Muscle of back (tissue), 11 donors: ENCODE measurements around the gene CZIB. TPM values are rescaled to one million over a fixed set of nuclear protein-coding genes. Genes with fewer than 3 reads are reported as not detected.
"Not testable (repeated sequence)": the region's sequence is repeated elsewhere in the genome, so short reads cannot be mapped to it uniquely, and the experiment has no call there.

Source experiments
- DNase-seq, 3 donors: peaks; one replicate each; pipeline versions ENCODE4 v3.0.0 to v3.0.0-alpha.2; 2013
- polyA plus RNA-seq, 10 donors: library from polyadenylated mRNA; unstranded; fragments of 120-200 nt; gene quantifications; one replicate each; pipeline ENCODE4 v1.2.1, GENCODE V29; 2013; ENCODE audit not compliant: insufficient read length in 10 of 10

Gene CZIB
- polyA plus RNA-seq, 10 donors = 51.7 to 86.1 (median 61.8) TPM

DNA sequence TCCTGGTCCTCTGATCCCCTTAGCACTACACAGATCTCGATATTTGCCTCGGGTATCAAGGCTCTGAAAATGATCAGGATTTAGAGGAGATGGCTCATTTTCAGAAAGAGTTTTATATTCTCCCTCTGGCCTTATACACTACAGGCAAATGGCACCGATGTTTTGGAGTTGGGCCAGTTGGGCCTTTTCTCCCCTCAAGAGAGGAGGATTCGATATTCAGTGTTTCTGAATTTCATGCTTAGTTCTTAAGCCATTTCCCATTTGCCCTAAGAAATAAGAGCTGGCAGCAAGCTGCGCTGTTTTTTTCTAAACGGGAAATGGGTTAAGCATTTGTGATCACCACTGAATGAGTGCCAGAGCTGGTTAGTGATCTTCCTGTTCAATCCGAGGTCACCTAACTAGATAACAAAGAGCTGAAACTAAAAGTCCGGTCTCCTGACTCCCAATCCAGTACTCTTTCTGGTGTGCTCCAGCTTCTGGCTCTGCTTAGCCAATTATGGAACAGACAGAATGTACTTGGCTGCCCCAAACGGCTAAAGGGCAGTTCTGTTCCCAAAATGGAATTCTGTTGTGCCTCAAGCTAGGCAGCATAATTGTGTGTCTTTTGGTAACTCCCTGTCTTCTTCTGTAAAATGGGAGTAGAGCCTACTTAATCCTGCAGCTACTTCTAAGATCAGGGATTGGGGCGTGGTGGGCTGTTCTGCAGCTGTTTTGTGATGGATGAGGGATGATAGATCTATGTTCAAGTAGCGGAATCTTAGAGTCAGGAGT lies 25.0 kb downstream of the CZIB start:
- no peak for DNase-seq

GRCh38 chr1:53190210-53190611 lies 30.2 kb downstream of the CZIB start:
- DNase-seq = no peak

- no peak for DNase-seq
These were observed 31.4 kb downstream of the CZIB start for GRCh38 chr1:53189061-53189460.

GRCh38 chr1:53188099-53188498 lies 32.3 kb downstream of the CZIB start:
- DNase-seq = no peak

GRCh38 chr1:53187401-53187800 lies 33.0 kb downstream of the CZIB start:
- no peak for DNase-seq

- DNase-seq = no peak
These were observed 33.9 kb downstream of the CZIB start for GRCh38 chr1:53186533-53186932.

GRCh38 chr1:53185955-53186297 lies 34.5 kb downstream of the CZIB start:
- DNase-seq = not testable (repeated sequence)

DNA sequence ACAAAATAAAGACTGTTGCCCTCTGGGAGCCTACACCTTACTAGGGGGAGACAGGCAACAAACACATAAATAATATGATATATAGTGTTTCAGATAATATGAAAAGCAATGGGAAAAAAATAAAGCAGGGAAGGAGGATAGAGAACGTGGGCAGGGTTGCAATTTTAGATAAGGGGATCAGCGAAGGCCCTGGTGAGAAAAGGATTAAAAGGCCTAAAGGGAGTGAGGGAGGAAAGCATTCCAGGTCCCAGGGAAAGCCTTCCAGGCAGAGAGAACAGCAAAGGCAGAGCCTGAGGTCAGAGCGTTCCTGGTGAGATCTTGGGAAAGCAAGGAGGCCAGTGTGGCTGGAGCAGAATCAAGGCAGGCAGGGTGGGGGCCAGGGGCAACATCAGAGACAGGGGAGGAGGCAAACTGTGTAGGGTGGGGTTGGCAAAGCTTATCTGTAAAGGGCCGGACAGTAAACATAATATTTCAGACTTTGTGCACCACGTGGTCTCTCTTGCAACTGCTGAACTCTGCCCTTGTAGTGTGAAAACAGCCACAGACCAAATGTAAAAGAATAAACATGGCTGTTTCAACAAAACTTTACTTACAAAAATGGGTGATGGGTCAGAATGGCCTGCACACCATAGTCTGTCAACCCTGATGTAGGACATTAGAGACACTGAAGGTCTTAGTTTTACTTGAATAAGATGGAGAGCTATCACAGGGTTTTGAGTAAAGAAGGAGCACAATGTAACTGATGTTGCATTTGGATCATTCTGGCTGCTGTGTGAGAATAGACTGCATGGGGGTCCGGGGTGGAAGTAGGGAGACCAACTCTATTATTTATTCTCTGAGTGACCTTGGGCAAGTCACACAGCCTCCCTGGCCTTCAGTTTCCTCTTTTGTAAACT lies 37.1 kb downstream of the CZIB start:
- DNase-seq = peak in 1 of 3 donors; percentile 26

GRCh38 chr1:53182716-53183094 lies 37.7 kb downstream of the CZIB start:
- no peak for DNase-seq

DNA sequence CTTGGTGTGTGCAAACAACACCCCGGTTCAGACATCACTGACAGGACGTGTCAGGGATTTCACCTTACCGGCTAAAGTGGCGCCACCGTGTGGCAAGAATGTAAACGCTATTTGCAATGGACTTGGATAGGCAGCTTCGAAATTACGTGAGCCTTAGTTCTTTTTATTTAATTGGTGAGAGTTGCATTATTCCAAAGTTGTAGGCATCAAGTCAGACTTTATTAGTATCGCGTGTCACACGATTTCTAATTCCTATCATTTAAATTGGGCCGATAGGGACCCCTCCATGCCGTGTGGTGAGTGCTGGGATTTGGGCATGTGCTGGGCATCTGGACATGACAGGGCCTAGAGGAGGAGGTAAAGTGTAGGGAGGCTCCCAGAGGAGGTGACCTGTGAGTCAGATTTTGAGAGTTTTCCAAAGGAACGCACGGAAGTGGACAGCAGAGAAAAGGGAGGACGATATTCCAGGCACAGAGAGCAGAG lies 38.3 kb downstream of the CZIB start:
- DNase-seq = peak; percentile 69 to 85 (median 81)

DNA sequence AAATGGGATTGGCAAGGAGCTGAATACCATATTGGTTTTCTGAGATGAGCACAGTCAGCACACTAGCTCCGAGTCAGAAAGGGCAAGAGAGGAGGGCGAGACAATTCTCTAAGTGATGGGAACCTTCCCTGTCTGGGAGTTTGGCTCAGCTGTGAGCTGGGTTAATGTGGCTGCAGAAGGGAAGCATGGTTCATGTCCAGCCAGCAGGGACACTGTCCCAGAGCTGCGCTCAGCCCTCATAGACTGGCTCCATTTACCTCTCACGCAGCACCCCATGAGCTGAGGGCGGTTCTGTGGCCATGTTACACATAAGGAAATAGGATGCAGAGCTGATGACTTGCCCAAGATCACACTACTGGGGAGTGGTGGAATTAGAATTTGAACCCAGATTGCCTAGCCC lies 39.5 kb downstream of the CZIB start:
- DNase-seq = no peak

GRCh38 chr1:53180226-53180625 lies 40.2 kb downstream of the CZIB start:
- no peak for DNase-seq

DNA sequence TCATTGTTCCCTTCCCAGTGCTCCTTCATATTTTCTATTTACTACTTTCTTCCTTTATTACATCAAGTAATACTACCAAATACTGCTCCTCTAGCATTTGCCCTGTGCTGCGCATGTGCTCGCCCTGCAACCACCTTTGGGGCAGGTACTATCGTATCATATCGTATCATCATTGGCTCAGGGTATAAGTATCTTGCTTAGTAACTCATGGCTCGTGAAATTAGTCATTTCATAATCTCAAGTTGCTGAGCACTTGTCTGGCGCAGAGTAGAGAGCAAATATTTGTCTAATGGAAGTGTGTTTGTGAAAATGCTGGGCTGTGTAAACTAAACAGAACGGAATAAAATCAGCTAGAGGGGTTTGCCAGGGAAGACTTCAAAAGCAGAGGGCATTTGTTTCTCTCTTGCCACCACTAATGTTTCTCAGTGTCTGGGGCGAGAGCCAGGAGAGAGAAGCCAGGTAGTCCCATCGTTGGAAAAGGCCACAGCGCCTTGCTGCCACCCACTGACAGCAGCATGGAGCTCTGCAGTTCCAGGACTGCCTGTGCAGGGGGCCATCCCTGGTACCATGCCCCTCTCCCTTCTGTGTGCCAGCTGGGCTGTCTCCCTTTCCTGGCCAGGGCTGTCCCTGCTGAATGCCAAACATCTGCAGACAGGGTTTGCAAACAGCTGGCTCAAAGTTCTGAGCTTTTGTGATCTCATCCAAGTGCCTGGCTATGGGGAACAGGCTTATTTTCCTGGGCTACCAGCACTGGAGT lies 43.8 kb downstream of the CZIB start:
- peak in 2 of 3 donors; percentile 29 to 59 for DNase-seq

GRCh38 chr1:53174971-53175913 lies 45.2 kb downstream of the CZIB start:
- DNase-seq = no peak

DNA sequence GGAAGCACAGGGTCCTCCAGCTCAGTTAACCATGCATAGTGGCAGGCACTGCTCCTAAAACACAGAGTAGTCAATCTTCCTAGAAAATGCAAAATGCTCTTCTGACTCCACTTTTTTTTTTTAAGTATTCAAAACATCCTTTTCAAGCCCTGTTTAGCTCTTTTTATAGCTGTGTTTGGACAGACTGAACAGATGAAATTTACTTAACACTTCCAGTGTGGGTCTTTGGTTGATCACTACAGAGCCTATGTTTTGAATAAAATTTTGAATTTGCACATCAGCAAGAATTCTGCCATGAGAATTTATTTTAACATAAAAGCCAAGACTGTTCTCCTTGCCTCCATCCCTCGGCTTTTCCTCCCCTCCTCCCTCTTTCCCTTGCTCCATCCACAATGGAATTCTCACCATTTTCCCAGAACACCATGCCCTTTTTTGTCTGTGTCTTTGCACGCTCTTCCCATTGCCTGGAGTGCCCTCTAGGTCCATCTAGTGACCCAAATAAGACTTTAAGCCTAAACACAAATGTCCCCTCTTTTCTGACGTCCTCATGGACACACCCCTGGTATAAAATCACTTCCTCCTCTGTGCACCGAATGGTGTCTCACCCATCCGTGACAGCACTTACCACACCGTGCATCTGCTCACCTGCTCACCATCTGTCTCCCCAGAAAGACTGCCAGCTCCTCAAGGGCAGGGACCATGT lies 47.9 kb downstream of the CZIB start:
- peak in 1 of 3 donors; percentile 33 for DNase-seq

DNA sequence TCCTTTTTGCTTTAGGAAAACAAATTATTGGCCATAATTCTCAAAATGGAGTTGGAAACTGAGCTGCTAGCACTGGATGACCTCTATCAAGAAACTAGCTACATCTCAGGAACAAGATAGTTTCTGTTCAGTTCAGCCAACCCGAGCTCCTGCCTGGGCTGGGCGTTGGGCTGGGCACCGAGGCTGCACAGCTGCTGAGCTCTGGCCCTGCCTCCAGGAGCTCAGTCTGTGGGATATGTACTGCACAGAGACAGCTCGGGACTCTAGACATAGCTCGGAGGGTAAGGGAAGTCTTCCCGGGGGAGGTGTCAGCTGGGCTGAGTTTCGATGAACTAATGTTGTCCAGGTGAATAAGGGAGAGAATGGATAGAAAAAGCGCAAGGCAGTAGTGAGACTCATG lies 53.5 kb downstream of the CZIB start:
- peak in 1 of 3 donors; percentile 33 for DNase-seq

DNA sequence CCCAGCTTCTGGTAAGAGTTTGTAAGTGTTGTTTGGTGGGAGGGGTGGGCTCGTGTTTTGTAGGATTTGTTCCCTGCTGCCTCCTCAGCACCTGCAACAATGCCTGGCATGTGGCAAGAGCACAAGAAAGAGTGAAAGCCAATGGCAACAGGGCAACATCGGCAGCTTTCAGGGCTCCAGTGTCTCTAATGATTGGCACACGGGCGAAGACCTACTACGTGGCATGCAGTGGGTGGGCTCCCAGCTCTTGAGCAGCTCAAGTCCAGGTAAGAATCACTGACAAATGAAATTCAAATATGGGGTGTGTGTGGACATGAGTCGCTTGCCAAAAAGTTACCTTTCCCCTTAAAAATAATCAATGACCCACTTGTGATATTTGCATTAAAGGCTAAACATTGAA lies 54.1 kb downstream of the CZIB start:
- DNase-seq = no peak

DNA sequence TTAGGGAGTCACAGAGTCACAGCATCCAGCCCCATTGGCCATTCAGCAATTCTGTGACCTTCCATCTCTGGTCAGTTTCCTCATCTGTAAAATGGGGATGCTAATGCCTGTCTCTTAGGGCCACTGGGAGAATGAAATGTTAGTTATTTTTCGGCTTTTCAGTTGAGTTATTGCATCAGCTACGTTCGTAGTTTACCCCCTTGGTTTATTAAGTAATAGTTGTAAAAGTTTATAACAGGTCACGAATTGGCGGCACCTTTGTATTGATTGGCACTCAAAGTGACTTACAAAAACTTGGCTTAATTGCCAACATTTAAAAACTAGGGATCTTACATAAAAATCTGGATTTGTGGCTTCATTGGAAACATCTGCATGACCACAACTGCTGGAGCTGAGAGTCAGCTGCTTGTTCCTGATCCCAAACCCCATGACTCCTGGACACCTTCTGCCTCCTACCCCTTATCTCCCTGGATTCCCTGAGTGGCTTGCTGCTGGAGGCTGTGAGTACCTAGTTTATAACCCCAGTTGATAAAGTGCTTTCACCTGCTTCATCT lies 54.9 kb downstream of the CZIB start:
- no peak for DNase-seq
